Ramos (cell line): ENCODE results near the gene EFNA1.

ENCODE experiments used
- in situ Hi-C: fragments of 300-500 bp; cut with MboI; formaldehyde crosslinking; loops from one replicate; pipeline ENCODE4 v1.14.3; 2022; ENCODE audit warnings: low sequenced_read_pairs; ENCODE audit not compliant: unreplicated experiment

EFNA1 gene

GRCh38 chr1:155120253-155120652, 7.4 kb upstream of the EFNA1 start:
- in situ Hi-C loops = no loop called here

GRCh38 chr1:155121249-155121648, 6.4 kb upstream of the EFNA1 start:
- in situ Hi-C loops = no loop called here

GRCh38 chr1:155122308-155122707, 5.4 kb upstream of the EFNA1 start:
- in situ Hi-C loops = no loop called here

- in situ Hi-C loops = no loop called here
Observed at GRCh38 chr1:155123801-155124200, 3.9 kb upstream of the EFNA1 start.

- in situ Hi-C loops = no loop called here
Observed at GRCh38 chr1:155124503-155125463, 2.9 kb upstream of the EFNA1 start.

- in situ Hi-C loops = no loop called here
Observed at GRCh38 chr1:155125511-155125945, 2.1 kb upstream of the EFNA1 start.

GRCh38 chr1:155125946-155126555, 1.6 kb upstream of the EFNA1 start:
- in situ Hi-C loops = no loop called here

GRCh38 chr1:155126556-155127104, 1.0 kb upstream of the EFNA1 start:
- in situ Hi-C loops = no loop called here

GRCh38 chr1:155127967-155128754, 485 bp downstream of the EFNA1 start:
- in situ Hi-C loops = no loop called here

- in situ Hi-C loops = no loop called here
Observed at GRCh38 chr1:155128755-155129473, 1.2 kb downstream of the EFNA1 start.

GRCh38 chr1:155130272-155131006, 2.8 kb downstream of the EFNA1 start:
- in situ Hi-C loops = no loop called here

- in situ Hi-C loops = no loop called here
Observed at GRCh38 chr1:155131285-155131684, 3.6 kb downstream of the EFNA1 start.

GRCh38 chr1:155131856-155132255, 4.2 kb downstream of the EFNA1 start:
- in situ Hi-C loops = no loop called here

GRCh38 chr1:155133799-155134281, 6.2 kb downstream of the EFNA1 start:
- in situ Hi-C loops = no loop called here

- in situ Hi-C loops = no loop called here
Observed at GRCh38 chr1:155134322-155134721, 6.6 kb downstream of the EFNA1 start.

GRCh38 chr1:155134880-155135414, 7.3 kb downstream of the EFNA1 start:
- in situ Hi-C loops = no loop called here

- in situ Hi-C loops = no loop called here
Observed at GRCh38 chr1:155135415-155136028, 7.8 kb downstream of the EFNA1 start, which contains the start of gene SLC50A1. TSS of gene SLC50A1 (plus strand) at chr1:155135852. CDS start at chr1:155135912, 60 bp downstream.

- in situ Hi-C loops = no loop called here
Observed at GRCh38 chr1:155136748-155137147, 9.1 kb downstream of the EFNA1 start.
